A673 (cell line): Measurements from ENCODE around the gene ATP6V0D1. TPM values are rescaled to one million over a fixed set of nuclear protein-coding genes. Genes with fewer than 3 reads are reported as not detected.
"Not testable (repeated sequence)": the region's sequence is repeated elsewhere in the genome, so short reads cannot be mapped to it uniquely, and the experiment has no call there.

Source experiments
- BruUV-seq: library from RNA; stranded (reverse); fragments of 400-500 nt; replicated peaks from 2 replicates; lab custom pipeline; 2021; lab: Mats Ljungman, UMichigan
- CTCF ChIA-PET: fragments of 300-600 bp; sonication (Branson Sonifier 250); formaldehyde crosslinking; loops from one replicate; lab custom pipeline; 2022; ENCODE audit warnings: antibody characterized with exemption; lab: Charles Lee
- POLR2A ChIA-PET: fragments of 300-600 bp; sonication (Branson Sonifier 250); formaldehyde crosslinking; loops from one replicate; lab custom pipeline; 2022; ENCODE audit warnings: antibody characterized with exemption; ENCODE audit not compliant: low non-redundant PET; lab: Charles Lee
- DNase-seq: peaks from one replicate; pipeline ENCODE4 v3.0.0-alpha.2; 2015; ENCODE audit warnings: low spot score
- H3K27ac ChIP-seq: fragments of 200-600 bp; sonication (generic); 2 replicates; pipeline ENCODE4 v1.5.1; 2016; ENCODE audit warnings: mixed run types, low read depth, mild to moderate bottlenecking, mixed read lengths, antibody characterized with exemption, low read length; ENCODE audit not compliant: poor library complexity, severe bottlenecking
- H3K27me3 ChIP-seq: fragments of 200-600 bp; sonication (generic); replicated peaks from 2 replicates; pipeline ENCODE4 v1.6.1; 2017; ENCODE audit warnings: mixed run types, low read depth, mild to moderate bottlenecking, mixed read lengths, antibody characterized with exemption, low read length; ENCODE audit not compliant: insufficient read depth, poor library complexity
- H3K36me3 ChIP-seq: fragments of 200-600 bp; sonication (generic); 2 replicates; pipeline ENCODE4 v1.6.1; 2016; ENCODE audit warnings: mixed run types, mild to moderate bottlenecking, mixed read lengths, antibody characterized with exemption, low read length; ENCODE audit not compliant: insufficient read depth, poor library complexity, severe bottlenecking
- H3K4me1 ChIP-seq: fragments of 200-600 bp; sonication (generic); 2 replicates; pipeline ENCODE4 v1.6.1; 2017; ENCODE audit warnings: mixed run types, mild to moderate bottlenecking, mixed read lengths, antibody characterized with exemption, low read length; ENCODE audit not compliant: insufficient read depth, poor library complexity, severe bottlenecking
- H3K4me3 ChIP-seq: fragments of 200-600 bp; sonication (generic); 2 replicates; pipeline ENCODE4 v1.5.1; 2016; ENCODE audit warnings: low read depth, mixed run types, mild to moderate bottlenecking, mixed read lengths, low read length; ENCODE audit not compliant: poor library complexity, severe bottlenecking
- H3K9me3 ChIP-seq: fragments of 200-600 bp; sonication (generic); 2 replicates; pipeline ENCODE4 v1.6.1; 2016; ENCODE audit warnings: mixed run types, low read depth, mild to moderate bottlenecking, mixed read lengths, antibody characterized with exemption, low read length; ENCODE audit not compliant: poor library complexity, severe bottlenecking
- CTCF ChIP-seq: fragments of 300-800, 200-600 bp; sonication (generic); conservative IDR thresholded peaks from 2 replicates; pipeline ENCODE4 v1.5.1; 2017; ENCODE audit warnings: low read depth, mild to moderate bottlenecking, antibody characterized with exemption, low read length, moderate library complexity, mixed read lengths
- EZH2 ChIP-seq: fragments of 200-600 bp; sonication (generic); IDR thresholded peaks from 2 replicates; pipeline ENCODE4 v1.6.1; 2017; ENCODE audit warnings: borderline replicate concordance, low read depth, mild to moderate bottlenecking, mixed read lengths, antibody characterized with exemption, low read length; ENCODE audit not compliant: poor library complexity, severe bottlenecking
- intact Hi-C: fragments of 100-400 bp; cut with micrococcal nuclease; formaldehyde crosslinking; loops from one replicate; pipeline ENCODE4 v1.10.0; 2022; ENCODE audit not compliant: unreplicated experiment
- total RNA-seq: library from RNA; stranded (reverse); gene quantifications from 2 replicates; pipeline ENCODE4 v1.2.3, GENCODE V29; 2021

ATP6V0D1 gene
- total RNA-seq, 1 experiment from 2014 or later: 63.9 TPM

- no peak for DNase-seq
- TF ChIP-seq EZH2 (no peak), CTCF (no peak)
- Histone ChIP-seq H3K27me3 (no peaks in the 10 kb centered on the region), H3K27ac (no peak overlapping the region), H3K4me1 (no peaks in the 10 kb centered on the region), H3K36me3 (no peaks in the 10 kb centered on the region), H3K4me3 (no peak overlapping the region), H3K9me3 (no peaks in the 10 kb centered on the region)
- intact Hi-C loops: no loop called here
- POLR2A ChIA-PET: no interaction called here
- CTCF ChIA-PET: no interaction called here
- no TSS peak for BruUV-seq
These were observed 18.1 kb upstream of the ATP6V0D1 start for GRCh38 chr16:67499106-67499505.

GRCh38 chr16:67490335-67491096 lies 9.6 kb upstream of the ATP6V0D1 start:
- ChIA-PET CTCF (interaction anchor here (0.5 to 0.9 kb wide), 4 partner anchors 23 to 1282 kb away, joined by 3 to 10 read pairs (median 4); no protein-coding TSS in a partner anchor), POLR2A (no interaction called here)
- Histone ChIP-seq H3K4me1 (no peaks in the 10 kb centered on the region), H3K9me3 (no peaks in the 10 kb centered on the region), H3K4me3 (no peak overlapping the region), H3K36me3 (no peaks in the 10 kb centered on the region), H3K27me3 (no peaks in the 10 kb centered on the region), H3K27ac (no peak overlapping the region)
- no peak for TF ChIP-seq CTCF
- TF ChIP-seq EZH2: no peak
- DNase-seq: no peak
- intact Hi-C loops: no loop called here
- no TSS peak for BruUV-seq

GRCh38 chr16:67489401-67490083 lies 8.6 kb upstream of the ATP6V0D1 start:
- Histone ChIP-seq H3K36me3 (no peaks in the 10 kb centered on the region), H3K27ac (no peak overlapping the region), H3K9me3 (no peaks in the 10 kb centered on the region), H3K4me1 (no peaks in the 10 kb centered on the region), H3K27me3 (no peaks in the 10 kb centered on the region), H3K4me3 (no peak overlapping the region)
- CTCF ChIA-PET: no interaction called here
- no peak for DNase-seq
- intact Hi-C loops: no loop called here
- TF ChIP-seq CTCF (no peak), EZH2 (no peak)
- POLR2A ChIA-PET: interaction anchor here (0.6 kb wide), 1 partner anchor 23 kb away, joined by 4 read pairs; no protein-coding TSS in a partner anchor
- BruUV-seq: no TSS peak

GRCh38 chr16:67487561-67487960 lies 6.6 kb upstream of the ATP6V0D1 start:
- CTCF ChIA-PET: interaction anchor here (0.6 kb wide), 1 partner anchor 12 kb away, joined by 3 read pairs; no protein-coding TSS in a partner anchor
- DNase-seq, H3K9me3 ChIP-seq, H3K27ac ChIP-seq, H3K27me3 ChIP-seq, POLR2A ChIA-PET, BruUV-seq, intact Hi-C loops, H3K4me3 ChIP-seq, H3K36me3 ChIP-seq, H3K4me1 ChIP-seq: not testable (repeated sequence)
